NCI-H345 (cell line): ENCODE measurements around the gene PLEKHA7.

ENCODE experiments used
- DNase-seq: peaks from one replicate; lab custom pipeline; 2025; lab: John Stamatoyannopoulos, UW

PLEKHA7 gene

GRCh38 chr11:16738947-16739815 is 275.0 kb downstream of the PLEKHA7 start:
- DNase-seq, result peak; percentile 19

- peak; percentile 99 for DNase-seq
Observed at GRCh38 chr11:16738193-16738946, 275.8 kb downstream of the PLEKHA7 start, which contains the start of gene C11orf58. Gene C11orf58 (plus strand): TSS chr11:16738647. CDS start chr11:16738779, 132 bp downstream.

GRCh38 chr11:16737818-16738192 is 276.4 kb downstream of the PLEKHA7 start:
- DNase-seq, result no peak
